GM19467 (cell line): Measurements from ENCODE around the gene PTPN20.

Source experiments
- ATAC-seq: cut with Tn5 transposase; IDR thresholded peaks from one replicate; pipeline ENCODE4 v1.9.1; 2021; ENCODE audit warnings: mild to moderate bottlenecking, moderate library complexity; ENCODE audit not compliant: unreplicated experiment

Gene PTPN20

GRCh38 chr10:47046321-47047126, 135.3 kb downstream of the PTPN20 start:
- ATAC-seq: no peak

DNA sequence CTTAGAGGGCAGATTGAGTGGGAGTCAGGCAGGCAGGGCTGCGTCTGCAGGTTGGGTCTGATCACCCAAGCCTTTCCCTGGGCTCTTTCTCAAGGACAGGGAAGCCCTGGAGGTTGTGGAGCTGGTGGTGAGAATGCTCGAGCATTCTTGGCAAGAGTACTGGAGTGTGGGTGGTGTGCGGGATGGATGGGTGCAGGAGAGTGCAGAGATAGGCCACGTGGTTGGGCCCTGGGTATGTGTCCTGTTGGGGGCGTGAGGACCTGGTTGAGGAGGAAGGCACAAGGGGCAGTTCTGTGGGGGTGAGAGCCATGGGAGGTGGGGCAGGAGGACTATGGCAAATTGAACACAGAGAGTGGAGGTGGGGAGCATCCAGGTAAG, 135.9 kb downstream of the PTPN20 start:
- no peak for ATAC-seq

GRCh38 chr10:47047577-47048525, 136.6 kb downstream of the PTPN20 start:
- ATAC-seq: no peak

DNA sequence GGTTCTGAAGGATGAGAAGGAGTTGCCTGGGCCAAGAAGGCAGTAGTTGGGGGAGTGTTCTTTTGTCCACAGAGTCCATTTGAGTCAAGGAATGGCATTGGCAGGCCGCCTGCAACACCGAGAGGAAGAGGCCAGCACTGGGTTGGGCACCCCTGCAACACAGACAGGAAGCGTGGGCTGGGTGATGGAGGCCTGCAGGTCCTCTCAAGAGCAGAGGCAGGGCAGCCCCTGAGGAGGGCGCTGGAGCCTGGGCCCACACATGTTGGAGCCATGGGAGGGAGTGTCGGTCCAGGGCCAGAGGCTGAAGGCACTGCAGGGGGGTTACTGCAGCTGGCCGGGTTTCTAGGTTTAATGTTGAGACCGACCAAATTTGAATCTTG, 137.3 kb downstream of the PTPN20 start:
- no peak for ATAC-seq

DNA sequence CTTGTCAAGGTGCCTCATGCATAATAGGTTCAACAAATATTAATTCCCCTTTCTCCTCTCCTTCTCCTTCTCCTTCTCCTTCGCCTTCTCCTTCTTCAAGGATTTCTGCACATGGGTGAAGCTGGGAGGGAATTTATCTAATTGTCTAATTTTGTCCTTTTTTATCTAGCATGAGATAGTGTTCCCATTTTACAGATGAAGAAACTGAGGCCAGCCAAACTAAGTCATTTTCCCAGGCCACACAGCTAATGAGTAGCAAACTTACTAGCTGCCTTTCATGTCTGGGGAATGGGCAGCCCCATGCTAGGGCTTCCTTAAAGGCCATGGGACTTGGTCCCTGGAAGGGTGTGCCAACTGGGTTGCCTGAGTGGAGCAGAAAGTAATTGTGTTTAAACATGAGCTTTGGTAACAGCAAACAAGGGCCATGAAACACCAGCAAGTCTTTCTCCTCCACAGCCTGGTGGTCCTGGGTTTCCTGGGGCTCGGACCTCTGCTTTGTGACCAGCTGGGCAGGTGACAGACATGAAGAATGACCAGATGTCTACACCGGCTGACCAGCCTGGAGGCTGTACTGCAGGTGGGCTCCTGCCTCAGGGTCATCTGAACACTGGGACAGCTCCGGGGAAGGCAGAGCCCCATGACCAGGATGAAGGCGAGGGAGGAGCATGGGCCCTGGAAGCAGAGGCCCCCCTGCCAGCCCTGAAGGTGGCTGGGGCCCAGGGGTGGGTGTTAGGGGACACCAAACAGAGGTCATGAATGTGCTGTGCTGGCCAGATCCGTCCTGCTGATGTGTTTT, 138.0 kb downstream of the PTPN20 start:
- no peak for ATAC-seq

GRCh38 chr10:47049906-47050305, 138.7 kb downstream of the PTPN20 start:
- no peak for ATAC-seq

- no peak for ATAC-seq
Observed at GRCh38 chr10:47050618-47051455, 139.6 kb downstream of the PTPN20 start.

DNA sequence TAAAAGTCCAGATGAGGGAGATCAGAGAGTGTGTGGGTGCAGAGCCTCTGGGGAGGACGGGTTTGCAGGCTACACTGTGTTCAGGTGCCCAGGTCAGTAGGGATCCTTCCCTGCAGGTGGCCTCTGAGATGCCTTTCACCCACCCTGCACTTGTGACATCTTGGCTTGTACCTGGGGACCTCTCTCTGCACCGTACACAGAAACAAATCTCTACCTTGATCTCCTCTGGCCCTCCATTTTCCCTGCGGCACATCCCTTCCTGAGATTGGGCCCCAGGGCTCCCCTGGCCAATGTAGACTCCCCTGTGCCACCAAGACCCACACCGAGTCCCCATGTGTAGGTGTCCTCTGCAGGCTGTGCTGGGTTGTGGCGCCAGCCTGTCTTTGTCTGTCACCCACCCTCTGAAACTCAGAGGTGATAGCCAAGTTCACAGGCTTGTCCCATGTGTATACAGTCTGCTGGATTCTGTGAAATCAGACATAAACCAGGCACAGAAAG, 140.6 kb downstream of the PTPN20 start:
- ATAC-seq: no peak
